GM12801 (cell line): ENCODE measurements around the gene HOATZ.

Experiments
- TF ChIP-seq, protein P1 (sequence below): IDR thresholded peaks from one replicate; pipeline ENCODE4 v1.5.1; 2011; ENCODE audit warnings: control low read depth; ENCODE audit not compliant: insufficient read length; ENCODE audit errors: extremely low read depth

Gene HOATZ

DNA sequence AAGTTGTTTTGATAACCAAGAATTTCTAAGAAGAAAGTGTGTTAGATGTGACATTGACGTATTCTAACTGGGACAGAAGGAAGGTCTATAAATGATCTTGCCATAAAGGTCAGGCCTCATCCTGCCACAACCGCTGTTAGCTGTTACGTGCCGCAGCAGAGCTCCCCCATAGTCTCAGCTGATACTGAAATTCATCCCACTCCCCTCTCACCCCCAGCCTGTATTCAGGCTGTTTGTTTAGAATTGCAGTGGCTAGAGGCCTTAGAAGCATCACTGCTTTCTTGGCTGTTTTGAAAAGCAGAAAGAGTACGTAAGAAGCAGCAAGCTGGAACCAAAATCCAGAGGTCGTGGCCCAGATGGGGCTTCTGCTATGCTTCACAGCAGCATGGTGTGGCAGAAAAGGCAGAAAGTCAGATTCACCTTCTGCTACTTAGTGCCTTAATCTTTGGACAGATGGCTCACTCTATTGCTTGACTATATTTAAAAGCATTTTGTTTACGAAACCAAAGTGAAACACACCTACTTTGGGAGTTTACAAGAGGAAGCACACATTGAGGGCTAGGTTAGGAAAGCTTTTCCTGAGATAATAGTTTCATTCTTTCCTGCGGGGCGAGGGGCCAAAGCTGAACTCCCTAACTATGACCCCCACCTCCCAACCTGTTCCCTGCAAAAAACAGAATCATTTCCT, 25.0 kb downstream of the HOATZ start:
- TF ChIP-seq, protein P1, sequence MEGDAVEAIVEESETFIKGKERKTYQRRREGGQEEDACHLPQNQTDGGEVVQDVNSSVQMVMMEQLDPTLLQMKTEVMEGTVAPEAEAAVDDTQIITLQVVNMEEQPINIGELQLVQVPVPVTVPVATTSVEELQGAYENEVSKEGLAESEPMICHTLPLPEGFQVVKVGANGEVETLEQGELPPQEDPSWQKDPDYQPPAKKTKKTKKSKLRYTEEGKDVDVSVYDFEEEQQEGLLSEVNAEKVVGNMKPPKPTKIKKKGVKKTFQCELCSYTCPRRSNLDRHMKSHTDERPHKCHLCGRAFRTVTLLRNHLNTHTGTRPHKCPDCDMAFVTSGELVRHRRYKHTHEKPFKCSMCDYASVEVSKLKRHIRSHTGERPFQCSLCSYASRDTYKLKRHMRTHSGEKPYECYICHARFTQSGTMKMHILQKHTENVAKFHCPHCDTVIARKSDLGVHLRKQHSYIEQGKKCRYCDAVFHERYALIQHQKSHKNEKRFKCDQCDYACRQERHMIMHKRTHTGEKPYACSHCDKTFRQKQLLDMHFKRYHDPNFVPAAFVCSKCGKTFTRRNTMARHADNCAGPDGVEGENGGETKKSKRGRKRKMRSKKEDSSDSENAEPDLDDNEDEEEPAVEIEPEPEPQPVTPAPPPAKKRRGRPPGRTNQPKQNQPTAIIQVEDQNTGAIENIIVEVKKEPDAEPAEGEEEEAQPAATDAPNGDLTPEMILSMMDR: no peak

DNA sequence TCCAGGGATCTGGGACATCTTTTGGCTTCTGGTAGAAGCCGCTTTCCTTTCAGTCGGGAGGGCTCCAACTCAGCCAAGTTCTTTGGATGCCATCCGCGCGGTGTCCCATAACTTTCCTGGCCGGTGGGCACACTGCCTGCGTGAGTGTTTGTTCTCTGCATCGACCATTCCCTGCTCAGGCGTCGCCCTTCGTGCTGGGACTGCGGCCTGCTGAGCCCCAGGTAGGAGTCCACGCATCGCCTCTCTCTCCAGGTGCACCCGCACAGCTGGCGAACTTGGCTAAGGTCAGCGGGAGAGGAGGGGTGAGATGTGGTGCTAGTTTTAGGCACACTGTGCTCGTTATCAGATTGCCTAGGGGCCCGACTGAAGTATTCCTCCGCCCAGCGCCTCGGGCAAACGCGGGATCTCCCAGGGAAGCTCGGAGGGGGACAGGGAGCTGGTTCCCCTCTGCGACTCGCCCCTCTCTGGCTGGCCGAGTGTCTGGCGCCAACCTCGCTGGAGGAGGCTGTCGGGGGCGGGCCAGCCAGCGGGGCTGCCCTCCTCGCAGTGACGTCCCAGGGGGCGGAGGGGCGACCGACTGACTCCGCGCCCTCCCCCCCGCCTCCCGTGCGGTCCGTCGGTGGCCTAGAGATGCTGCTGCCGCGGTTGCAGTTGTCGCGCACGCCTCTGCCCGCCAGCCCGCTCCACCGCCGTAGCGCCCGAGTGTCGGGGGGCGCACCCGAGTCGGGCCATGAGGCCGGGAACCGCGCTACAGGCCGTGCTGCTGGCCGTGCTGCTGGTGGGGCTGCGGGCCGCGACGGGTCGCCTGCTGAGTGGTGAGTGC, 25.7 kb downstream of the HOATZ start, which contains the start of gene LAYN:
LAYN (plus strand) TSS at position 607 of the 823 bp plus-strand sequence; CDS start at position 731, 124 bp downstream.
- TF ChIP-seq, protein P1: no peak

DNA sequence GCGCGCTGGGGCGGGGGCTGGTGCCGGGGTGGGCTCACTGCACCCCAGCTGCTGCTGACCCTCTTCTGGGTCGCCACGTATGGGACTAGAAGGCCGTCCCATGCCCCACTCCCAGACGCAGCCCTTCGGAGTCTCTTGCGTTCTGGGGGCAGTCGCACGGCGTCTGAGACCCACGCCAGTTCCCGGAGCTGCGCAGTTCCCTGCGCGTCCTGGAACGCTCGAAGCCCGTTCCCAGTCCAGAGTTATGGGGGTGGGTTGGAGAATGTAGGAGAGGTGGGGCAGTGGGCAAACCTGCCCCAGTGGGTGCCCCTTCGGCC, 26.3 kb downstream of the HOATZ start:
- TF ChIP-seq, protein P1: no peak

DNA sequence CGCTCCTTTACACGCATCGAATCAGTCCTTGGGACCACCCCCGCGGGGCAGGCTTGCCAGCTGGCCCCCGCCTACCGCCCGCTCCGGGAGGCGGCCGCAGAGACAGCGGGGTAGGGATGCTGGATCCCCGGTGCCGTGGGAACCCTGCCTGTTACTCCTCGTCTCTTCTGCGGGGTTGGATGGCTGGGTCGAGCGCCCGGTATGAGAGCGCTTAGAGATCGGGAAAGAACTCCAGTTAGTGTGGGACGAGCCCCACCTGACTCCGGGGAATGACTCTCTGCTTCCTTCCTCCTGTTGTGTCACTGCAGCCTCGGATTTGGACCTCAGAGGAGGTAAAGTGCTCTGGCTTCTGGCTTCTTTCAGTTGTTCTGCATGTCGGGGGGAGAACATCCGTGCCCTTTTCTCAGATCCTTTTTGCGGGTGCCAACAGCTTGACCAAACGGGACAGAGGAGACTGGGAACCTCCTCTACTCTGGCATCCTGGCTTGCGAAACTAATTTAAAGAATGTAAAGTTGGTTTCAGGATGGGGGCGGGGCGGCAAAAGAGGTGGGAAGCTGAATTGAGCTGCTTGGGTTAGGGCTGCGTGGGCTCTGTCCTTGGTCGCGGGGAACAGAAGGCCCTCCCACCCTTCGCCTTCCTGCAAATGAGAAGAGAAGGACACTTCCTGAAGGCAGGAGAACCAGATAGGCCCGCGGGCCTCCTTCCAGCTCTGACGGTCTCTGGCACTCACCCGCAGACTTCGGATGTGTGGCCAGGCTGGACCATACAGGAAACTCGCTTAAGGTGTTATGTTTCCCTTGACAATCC, 26.9 kb downstream of the HOATZ start:
- TF ChIP-seq, protein P1: no peak

DNA sequence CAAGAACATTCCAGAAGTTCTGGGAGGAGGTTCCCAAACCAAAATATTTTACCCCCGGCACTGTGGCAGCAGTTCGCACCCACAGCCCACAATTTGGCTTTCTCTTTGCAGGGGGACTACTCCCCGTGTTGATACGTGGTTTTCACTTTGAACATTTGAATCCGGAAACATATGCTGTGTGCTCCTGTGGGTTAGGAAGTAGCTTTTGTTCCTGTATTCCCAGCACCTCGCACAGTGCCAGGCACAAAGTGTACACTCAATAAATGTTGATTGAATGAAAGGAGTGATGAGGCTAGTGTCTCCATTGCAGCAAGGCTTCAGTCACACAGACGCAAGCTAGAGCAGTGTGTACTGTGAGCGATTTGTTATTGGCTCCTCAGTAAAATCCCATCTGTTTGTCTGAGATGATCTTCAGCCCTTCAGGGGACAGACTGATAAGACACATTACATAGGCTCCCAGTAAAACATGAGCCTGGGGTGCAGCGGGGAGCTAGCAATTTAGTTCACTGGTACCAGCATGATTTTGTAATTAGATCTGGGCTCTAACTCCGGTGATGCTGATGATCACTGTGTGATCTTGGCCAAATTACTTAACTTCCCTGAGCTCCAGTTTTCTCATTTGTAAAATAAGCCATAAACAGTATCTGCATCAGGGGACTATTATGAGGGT, 28.2 kb downstream of the HOATZ start:
- TF ChIP-seq, protein P1: no peak

DNA sequence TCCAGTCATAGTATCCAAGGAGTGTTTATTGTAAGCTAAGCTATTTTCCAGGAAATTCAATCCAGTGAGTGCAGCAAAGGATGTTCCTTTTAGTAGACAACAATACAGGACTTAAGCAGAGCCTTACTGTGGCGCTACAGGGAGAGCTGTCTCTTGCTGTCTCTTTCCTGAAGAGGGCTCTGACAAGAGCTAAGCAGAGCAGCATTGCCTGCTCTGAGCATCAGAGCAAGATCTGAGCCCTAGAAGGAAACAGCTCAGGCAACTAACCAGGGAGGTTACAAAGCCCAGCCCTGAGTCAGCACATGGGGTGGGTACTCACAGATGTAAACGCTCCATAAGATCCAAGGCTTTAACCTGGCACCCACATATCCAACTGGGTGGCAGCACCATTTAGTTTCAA, 33.9 kb downstream of the HOATZ start:
- TF ChIP-seq, protein P1: no peak

DNA sequence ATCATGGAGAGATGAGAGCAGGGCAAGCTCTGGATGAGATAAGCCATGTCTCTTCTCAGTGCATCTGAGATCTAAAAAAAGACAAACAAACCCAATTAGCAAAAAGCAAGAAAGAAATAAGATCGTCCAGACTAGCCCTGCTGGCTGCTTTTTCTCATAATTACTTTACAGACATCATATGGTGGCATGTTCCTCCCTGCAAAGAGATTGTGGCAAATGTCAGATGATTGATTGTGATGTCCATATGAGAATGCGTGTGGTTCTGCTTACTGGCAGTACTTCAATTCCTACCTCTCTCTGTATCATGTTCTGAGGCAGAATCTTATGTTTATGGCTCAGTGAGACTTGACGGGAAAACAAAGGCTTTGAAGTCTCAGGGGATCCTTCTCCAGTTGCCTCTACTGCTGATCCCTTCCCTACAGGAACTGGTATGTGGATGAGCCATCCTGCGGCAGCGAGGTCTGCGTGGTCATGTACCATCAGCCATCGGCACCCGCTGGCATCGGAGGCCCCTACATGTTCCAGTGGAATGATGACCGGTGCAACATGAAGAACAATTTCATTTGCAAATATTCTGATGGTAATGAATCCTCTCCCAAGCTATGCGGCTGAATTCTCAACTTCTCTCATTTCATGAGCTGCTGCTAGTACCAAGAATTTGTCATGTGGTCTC, 34.8 kb downstream of the HOATZ start:
- TF ChIP-seq, protein P1: no peak
